Measurements from ENCODE around the gene SCUBE1.

GRCh38 chr22:43331069-43331451 is 12.1 kb downstream of the SCUBE1 start:
- TF ChIP-seq FOXJ3 (CRISPR knock-in tag; IDR thresholded peaks at IDR 0.05) (no peak), EP300 (IDR thresholded peaks at IDR 0.05; ENCODE audit: borderline replicate concordance in 1 of 2, low read depth in 1 of 2, low read length in 1 of 2) (no peak), POLR2AphosphoS5 (IDR thresholded peaks at IDR 0.05; ENCODE audit: low read depth, low read length) (no peak), TCF12 (IDR thresholded peaks at IDR 0.05) (no peak), TAF1 (IDR thresholded peaks at IDR 0.05; ENCODE audit: borderline replicate concordance, low read depth, low read length) (no peak), MAX (IDR thresholded peaks at IDR 0.05; ENCODE audit: low read depth) (no peak)
- TF ChIP-seq, protein P1, sequence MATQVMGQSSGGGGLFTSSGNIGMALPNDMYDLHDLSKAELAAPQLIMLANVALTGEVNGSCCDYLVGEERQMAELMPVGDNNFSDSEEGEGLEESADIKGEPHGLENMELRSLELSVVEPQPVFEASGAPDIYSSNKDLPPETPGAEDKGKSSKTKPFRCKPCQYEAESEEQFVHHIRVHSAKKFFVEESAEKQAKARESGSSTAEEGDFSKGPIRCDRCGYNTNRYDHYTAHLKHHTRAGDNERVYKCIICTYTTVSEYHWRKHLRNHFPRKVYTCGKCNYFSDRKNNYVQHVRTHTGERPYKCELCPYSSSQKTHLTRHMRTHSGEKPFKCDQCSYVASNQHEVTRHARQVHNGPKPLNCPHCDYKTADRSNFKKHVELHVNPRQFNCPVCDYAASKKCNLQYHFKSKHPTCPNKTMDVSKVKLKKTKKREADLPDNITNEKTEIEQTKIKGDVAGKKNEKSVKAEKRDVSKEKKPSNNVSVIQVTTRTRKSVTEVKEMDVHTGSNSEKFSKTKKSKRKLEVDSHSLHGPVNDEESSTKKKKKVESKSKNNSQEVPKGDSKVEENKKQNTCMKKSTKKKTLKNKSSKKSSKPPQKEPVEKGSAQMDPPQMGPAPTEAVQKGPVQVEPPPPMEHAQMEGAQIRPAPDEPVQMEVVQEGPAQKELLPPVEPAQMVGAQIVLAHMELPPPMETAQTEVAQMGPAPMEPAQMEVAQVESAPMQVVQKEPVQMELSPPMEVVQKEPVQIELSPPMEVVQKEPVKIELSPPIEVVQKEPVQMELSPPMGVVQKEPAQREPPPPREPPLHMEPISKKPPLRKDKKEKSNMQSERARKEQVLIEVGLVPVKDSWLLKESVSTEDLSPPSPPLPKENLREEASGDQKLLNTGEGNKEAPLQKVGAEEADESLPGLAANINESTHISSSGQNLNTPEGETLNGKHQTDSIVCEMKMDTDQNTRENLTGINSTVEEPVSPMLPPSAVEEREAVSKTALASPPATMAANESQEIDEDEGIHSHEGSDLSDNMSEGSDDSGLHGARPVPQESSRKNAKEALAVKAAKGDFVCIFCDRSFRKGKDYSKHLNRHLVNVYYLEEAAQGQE (IDR thresholded peaks at IDR 0.05; ENCODE audit: low read depth, low read length): no peak
- TF ChIP-seq, protein P2, sequence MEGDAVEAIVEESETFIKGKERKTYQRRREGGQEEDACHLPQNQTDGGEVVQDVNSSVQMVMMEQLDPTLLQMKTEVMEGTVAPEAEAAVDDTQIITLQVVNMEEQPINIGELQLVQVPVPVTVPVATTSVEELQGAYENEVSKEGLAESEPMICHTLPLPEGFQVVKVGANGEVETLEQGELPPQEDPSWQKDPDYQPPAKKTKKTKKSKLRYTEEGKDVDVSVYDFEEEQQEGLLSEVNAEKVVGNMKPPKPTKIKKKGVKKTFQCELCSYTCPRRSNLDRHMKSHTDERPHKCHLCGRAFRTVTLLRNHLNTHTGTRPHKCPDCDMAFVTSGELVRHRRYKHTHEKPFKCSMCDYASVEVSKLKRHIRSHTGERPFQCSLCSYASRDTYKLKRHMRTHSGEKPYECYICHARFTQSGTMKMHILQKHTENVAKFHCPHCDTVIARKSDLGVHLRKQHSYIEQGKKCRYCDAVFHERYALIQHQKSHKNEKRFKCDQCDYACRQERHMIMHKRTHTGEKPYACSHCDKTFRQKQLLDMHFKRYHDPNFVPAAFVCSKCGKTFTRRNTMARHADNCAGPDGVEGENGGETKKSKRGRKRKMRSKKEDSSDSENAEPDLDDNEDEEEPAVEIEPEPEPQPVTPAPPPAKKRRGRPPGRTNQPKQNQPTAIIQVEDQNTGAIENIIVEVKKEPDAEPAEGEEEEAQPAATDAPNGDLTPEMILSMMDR (IDR thresholded peaks at IDR 0.05): no peak

Data from SK-N-SH (cell line).